ENCODE measurements around the gene TAC4. TPM values are rescaled to one million over a fixed set of nuclear protein-coding genes. Genes with fewer than 3 reads are reported as not detected.

Gene TAC4
- total and polyA plus RNA-seq, 9 of the 15 experiments (the other 6 are each of a cell fraction or from before 2014, with no cell fraction given), result 0.17 TPM; not detected in 8

DNA sequence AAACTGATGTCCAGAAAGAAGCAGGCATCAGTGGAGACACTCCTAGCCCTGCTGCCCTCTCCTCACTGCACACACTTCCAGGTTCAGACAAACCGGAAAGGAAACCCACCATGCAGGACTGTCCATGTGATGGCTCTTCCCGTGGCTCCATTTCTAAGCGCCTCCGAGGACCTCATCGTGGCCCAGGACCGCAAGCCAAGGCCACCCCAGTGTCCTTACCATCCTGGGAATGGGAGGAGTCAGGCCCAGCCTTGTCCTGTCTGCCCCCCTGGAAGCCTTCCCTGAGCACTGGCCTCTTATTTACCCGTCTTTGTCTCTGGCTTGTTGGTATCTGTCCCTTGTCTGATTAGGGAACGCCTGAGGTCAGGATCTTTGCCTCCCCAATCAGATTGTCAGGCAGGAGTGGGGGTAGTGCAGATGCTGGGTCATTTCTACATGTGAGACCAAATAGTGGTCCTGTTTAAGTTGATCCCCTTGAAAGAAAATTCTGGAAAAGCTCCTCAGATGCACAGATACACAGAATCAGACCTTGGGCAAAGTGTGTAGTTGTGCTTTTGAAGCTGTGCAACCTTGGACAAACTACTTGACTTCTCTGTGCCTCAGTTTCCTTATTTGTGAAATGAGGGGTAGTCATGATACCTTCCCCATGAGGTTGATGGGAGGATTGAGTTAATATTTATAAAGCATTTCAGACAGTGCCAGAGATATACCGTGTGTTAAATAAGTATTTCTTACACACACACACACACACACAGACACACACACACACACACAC, 744 bp downstream of the TAC4 start:
- H3K9me3 ChIP-seq (replicated peaks; ENCODE audit: control insufficient read depth, insufficient read depth, low read depth, low read length), result no peaks in the 10 kb centered on the region
- peak; percentile 45 for TF ChIP-seq ZFP36 (IDR thresholded peaks at IDR 0.05; ENCODE audit: low read depth, low read length, partially characterized antibody)
- TF ChIP-seq BCOR (IDR thresholded peaks at IDR 0.05), result peak; percentile 82
- peak; percentile 79 for TF ChIP-seq RBM25 (IDR thresholded peaks at IDR 0.05; ENCODE audit: low read depth, low read length, severe bottlenecking)
- TF ChIP-seq KDM1A (IDR thresholded peaks at IDR 0.05), result no peak
- no peak for TF ChIP-seq ELF2 (CRISPR knock-in tag; IDR thresholded peaks at IDR 0.05)
- peaks cover 0 to 15% of the 10 kb centered on the region in 2 experiments; a peak in 3 of 5 replicates for H3K27me3 ChIP-seq (ENCODE audit: control insufficient read depth in 2 of 2, insufficient read depth in 2 of 2, low read length in 2 of 2)
- ChIA-PET POLR2A (interaction anchor here (0.6 to 0.8 kb wide), 2 partner anchors 14 to 728 kb away, joined by 3 to 4 read pairs; no protein-coding TSS in a partner anchor), CTCF (ENCODE audit: low intra/inter-chr PET ratio) (no interaction called here)
- no peak overlapping the region for H3K27ac ChIP-seq (ENCODE audit: extremely low read depth, low read depth, low read length)
- DNase-seq (ENCODE audit: extremely low read depth in 1 of 4, low spot score in 3 of 4) (no peak), ATAC-seq (no peak), FAIRE-seq (no peak)
- 40% methylated on average over 9 of the region's 9 CpGs for WGBS (ENCODE audit: insufficient coverage, low coverage, missing lambda C conversion rate)
- BruUV-seq (replicated peaks), result no TSS peak
- no peak overlapping the region for H3K4me3 ChIP-seq
- no peaks in the 10 kb centered on the region for H3K79me2 ChIP-seq (ENCODE audit: control insufficient read depth, insufficient read depth, low read length)
- H3K9ac ChIP-seq (ENCODE audit: insufficient read depth in 1 of 2, low read depth in 2 of 2, low read length in 2 of 2), result peak overlapping the region in 1 of 2 experiments; percentile 56; a peak in 1 of 4 replicates
- H3K9me1 ChIP-seq (ENCODE audit: control insufficient read depth, insufficient read depth, low read length), result no peaks in the 10 kb centered on the region
- in situ Hi-C loops (cut with MboI), result loop anchor here (5.0 kb wide), 2 partner anchors 140 to 275 kb away; partner anchors contain the start of gene SLC35B1
- H3K4me2 ChIP-seq (ENCODE audit: insufficient read depth, low read length), result no peak overlapping the region
- H4K20me1 ChIP-seq (replicated peaks; ENCODE audit: control insufficient read depth, insufficient read depth, low read length), result 0 out of 2 replicates have a peak, but pooled peaks cover 9% of the 10 kb centered on the region
- no peak overlapping the region for H2AFZ ChIP-seq (ENCODE audit: low read depth, low read length)
- intact Hi-C loops (cut with micrococcal nuclease), result no loop called here
- H3K4me1 ChIP-seq (replicated peaks in 1 of 2; ENCODE audit: control insufficient read depth in 2 of 2, insufficient read depth in 2 of 2, low read length in 2 of 2), result peaks cover 5 to 15% of the 10 kb centered on the region in 2 experiments; a peak in 3 of 5 replicates
- H3K36me3 ChIP-seq (ENCODE audit: control insufficient read depth, insufficient read depth, low read length), result no peaks in the 10 kb centered on the region

All from K562 (cell line).